ENCODE results near the gene PCCA.
"Not testable (repeated sequence)": the region's sequence is repeated elsewhere in the genome, so short reads cannot be mapped to it uniquely, and the experiment has no call there.

Gene PCCA, protein sequence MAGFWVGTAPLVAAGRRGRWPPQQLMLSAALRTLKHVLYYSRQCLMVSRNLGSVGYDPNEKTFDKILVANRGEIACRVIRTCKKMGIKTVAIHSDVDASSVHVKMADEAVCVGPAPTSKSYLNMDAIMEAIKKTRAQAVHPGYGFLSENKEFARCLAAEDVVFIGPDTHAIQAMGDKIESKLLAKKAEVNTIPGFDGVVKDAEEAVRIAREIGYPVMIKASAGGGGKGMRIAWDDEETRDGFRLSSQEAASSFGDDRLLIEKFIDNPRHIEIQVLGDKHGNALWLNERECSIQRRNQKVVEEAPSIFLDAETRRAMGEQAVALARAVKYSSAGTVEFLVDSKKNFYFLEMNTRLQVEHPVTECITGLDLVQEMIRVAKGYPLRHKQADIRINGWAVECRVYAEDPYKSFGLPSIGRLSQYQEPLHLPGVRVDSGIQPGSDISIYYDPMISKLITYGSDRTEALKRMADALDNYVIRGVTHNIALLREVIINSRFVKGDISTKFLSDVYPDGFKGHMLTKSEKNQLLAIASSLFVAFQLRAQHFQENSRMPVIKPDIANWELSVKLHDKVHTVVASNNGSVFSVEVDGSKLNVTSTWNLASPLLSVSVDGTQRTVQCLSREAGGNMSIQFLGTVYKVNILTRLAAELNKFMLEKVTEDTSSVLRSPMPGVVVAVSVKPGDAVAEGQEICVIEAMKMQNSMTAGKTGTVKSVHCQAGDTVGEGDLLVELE

DNA sequence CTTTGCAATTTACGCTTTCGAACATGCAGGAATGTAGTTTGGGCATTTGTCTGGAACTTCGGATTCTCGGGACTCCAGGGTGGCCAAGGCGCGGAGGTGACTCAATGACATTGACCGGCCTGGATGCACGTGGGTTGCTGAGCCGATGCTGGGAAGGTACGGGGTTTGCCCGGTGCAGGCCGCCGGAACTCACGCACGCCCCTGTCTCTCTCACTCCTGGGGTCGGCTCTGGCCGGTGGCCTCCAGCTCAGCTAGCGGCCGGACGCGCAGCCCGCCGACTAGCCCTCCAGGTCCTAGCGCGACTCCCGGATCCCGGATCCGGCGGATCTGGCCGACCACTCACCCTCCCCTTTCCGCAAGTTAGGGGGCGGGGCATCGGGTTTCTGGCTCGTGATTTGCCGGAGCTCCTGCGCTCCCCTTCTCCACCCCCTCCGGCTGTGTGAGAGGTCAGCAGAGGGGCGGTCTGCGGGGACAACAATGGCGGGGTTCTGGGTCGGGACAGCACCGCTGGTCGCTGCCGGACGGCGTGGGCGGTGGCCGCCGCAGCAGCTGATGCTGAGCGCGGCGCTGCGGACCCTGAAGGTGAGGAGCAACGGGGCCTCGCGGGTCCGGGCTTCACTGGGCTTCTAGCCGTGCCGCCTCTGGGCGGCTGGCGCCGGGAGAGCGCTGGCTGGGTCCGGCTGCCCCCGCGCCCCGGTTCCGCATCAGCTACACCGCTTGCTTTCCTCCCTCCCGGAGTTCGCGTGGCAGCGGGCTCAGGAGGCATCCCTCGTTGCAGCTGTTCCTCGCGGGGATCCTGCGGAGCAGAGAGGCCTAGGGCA, at the start of gene PCCA:
Gene PCCA (plus strand): TSS at position 450 of the 821 bp plus-strand sequence. CDS start 28 bp downstream, at position 478.
- DNase-seq (ENCODE audit: low read depth): peak; percentile 71

DNA sequence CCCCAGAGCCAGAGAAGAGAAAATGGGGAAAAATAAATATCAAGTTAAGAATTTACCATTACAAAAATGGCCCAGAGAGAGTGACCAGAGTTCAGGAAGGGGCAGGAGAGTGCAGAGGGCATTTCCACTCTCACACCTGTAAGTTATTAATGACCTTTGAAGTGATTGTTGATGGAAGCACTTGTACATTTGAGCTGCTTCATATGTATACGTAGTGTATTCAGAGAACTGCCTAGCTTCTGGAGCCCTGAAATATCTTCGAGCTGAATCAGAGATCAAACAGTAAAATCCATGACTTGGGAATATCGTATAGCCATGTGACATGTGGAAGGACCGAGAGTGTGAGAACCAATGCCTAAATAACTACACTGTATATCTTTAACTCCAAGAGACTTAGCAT, 49.2 kb upstream of the PCCA start:
- no peak for DNase-seq (ENCODE audit: low read depth)

DNA sequence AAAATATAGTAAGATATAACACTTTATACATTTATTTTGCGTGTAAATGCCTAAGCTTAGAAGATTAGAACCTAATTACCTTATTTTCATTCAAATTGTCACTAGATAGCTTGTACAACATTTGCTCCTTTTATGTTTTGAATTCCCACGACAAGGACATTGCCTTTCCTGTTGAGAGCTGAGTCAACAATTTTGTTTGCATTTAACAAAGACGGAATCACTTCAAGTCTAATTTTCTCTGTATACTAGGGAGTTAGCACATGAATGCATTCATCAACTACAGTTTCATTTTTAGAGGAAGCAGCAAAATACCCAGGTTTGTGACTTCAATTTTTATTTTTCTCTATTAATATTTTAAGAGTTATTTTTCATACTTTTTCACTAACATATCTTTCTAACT, 48.7 kb upstream of the PCCA start:
- DNase-seq (ENCODE audit: low read depth): no peak

DNA sequence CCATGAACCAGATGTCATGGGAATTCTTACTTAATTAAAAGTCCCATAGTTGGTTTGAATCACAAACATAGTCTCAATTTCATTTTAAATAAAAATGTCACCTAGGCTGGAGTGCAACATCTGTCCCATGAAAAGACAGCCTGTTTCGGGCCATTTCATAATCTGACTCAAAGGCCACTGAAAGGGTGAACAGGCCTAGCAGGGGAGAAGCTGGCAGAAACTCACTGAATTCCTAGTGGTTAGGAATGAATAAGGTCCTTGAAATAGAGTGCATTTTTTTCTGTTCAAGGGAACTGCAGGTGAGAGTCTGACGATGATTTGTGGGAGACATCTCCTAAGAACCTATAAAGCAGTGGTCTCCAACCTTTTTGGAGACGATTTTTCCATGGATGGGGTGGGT, 44.0 kb upstream of the PCCA start:
- no peak for DNase-seq (ENCODE audit: low read depth)

DNA sequence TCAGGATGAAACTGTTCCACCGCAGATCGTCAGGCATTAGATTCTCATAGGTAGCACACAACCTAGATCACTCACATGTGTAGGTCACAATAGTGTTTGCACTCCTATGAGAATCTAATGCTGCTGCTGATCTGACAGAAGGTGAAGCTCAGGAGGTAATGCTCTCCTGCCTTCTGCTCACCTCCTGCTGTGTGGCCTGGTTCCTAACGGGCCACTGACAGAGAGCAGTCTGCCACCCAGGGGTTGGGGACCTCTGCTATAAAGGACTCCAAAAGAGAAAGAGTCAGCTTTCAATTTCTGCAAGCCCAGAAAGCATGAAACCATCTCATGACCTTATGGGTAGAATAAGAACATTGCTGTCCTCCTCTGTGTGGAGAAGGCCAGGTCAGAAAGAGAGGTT, 43.5 kb upstream of the PCCA start:
- DNase-seq (ENCODE audit: low read depth): no peak

DNA sequence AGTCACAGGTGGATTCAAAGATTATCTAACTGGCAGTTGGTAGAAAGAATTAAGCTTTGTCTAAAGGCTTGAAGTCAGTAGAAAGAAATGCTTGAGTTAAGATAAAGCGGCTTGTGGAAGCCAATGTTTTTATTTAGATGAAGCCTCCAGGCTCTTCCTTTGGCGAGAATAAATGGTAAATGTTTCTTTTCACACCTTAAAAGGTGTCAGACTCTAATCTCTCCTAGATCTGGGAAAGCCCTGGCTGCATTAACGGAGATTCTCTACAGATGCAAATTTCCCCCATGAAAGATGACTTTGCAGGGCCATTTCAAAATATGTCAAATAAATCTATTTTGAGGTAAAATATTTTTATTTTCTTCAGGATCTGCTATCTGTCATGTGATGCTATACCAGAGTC, 37.8 kb upstream of the PCCA start:
- no peak for DNase-seq (ENCODE audit: low read depth)

DNA sequence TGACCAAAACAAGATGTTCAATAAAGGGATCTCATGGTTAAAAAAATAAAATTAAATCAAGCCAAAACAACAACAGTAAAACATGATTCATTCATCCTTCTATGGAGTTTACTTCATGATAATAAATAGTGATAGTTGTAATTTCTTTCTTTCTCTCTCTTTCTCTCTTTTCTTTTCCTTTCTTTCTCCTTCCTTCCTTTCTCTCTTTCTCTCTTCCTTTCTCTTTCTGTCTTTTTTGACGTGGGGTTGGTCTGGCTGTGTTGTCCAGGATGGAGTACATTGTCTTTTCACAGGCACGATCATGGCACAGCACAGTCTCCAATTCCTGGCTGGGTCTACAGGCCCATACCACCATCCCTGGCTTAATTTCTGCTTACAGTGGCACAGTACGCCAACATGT, 29.1 kb upstream of the PCCA start:
- no peak for DNase-seq (ENCODE audit: low read depth)

DNA sequence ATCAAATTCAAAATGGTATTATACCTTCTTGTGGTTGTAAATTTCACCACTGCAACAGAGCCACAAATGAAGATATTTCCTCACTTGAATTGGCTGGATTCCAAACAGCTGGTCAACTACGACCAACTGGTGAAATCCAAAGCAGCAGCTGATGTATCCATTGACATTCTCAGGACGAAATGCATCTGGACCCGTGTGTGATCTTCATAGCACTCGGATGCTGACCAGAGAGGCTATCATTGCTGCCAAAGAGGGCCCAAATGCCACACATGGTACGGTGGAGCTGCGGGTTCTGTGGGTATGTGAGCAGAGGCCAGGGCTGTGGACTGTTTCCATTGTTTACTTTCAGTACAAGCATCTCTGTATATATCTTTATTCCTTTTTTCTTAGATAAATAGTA, 25.6 kb upstream of the PCCA start:
- no peak for DNase-seq (ENCODE audit: low read depth)

DNA sequence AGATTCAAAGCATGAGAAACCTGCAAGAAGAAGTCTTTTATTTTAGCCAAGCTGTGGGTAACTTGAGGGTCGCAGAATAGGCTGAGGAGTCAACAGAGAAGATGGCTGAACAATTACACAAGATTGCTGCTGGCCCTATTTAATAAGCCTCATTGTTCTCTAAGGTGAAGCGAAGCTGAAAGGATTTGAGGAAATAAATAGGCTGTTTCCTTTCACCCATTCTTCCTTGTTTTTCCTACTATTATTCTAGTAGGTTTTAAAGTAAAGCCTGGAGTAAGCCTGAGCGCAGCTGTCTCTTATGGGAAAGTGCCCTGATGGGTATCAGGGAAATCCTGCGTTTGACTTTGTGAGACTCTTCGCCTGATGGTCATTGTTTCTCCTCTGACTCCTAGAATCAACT, 25.0 kb upstream of the PCCA start:
- DNase-seq (ENCODE audit: low read depth): no peak

DNA sequence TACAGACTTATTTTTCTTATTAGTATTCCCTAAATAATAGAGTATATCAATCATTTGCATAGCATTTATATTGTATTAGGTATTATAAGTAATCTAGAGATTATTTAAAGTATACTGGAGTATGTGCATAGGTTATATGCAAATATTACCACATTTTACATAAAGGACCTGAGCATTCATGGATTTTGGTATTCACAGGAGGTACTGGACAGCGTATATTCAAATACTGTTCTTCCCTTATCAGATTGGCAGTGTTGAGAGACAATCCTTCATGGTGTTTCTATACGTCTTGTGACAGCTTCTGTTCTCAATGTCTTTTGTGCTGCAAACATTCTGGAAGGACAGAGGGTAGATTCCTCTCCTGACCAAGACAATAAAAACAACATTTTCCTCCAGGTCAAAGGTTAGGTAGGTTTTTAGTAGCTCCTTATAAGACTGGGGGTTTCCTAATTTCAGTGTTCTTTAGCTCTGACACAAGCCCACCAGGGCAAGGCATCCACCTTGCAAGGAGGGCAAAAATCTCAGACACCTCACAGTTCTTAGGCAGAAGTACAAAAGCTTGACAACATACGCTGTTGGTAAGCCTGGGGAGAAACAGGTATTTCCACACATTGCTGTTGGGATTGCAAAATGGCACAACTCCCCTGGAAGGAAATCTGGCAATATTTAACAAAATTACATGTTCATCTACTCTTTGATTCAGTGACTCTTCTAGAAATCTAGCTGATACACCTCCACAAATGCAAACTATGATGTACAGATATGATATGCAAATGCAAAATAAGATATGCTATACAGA, 20.6 kb upstream of the PCCA start:
- no peak for DNase-seq (ENCODE audit: low read depth)

DNA sequence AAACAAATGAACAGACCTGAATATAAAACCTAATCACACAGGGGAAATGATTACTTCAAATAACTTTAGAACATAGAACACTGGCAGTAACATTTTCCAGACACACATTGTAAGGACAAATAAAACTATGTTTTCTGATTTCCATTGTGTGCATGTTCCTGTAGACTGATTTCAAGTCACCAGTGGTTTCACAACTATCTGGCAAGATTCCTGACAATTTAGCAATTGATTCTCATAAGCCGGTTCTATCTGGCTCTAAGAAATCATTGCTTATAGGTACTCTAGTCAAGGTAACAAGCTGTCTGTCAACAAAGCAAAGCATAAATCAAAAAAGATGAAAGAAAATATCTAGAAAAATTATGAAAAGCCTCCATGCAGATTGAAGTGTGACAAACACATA, 19.6 kb upstream of the PCCA start:
- no peak for DNase-seq (ENCODE audit: low read depth)

DNA sequence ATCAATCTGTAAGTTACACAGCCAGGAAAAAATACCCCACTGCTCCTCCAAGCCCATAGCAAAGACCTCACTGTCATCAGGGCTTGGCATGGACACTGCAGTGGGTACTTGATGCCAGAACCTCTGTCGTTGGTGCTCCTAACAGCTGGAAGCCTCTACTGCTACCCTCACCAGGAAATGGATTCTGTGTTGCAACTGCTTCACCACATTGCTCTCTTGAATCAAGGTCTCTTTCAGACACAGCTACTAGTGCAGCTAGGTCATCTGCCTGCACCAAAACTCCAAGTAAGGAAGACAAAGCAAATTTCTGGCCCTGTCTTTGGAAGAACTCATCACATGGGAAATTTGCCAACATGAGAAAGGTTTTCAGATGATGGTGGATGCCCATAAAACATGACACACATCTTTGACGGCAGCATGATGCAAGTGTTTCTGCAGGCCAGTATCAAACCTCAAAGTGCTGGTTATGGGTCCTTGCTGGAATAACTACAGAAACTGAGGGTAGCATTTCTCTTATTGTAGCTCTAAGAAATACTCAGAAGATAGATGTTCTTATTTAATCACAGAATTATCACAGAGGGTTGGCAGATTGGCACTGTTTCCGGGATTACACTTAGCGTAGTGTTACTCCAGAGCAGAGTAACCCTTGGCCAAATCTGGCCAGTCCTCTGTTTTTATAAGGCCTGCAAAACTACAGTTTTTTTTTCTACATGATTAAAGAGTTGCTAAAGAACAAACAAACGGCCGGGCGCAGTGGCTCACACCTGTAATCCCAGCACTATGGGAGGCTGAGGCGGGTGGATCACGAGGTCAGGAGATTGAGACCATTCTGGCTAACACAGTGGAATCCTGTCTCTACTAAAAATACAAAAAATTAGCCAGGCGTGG, 12.9 kb upstream of the PCCA start:
- DNase-seq (ENCODE audit: low read depth): no peak

DNA sequence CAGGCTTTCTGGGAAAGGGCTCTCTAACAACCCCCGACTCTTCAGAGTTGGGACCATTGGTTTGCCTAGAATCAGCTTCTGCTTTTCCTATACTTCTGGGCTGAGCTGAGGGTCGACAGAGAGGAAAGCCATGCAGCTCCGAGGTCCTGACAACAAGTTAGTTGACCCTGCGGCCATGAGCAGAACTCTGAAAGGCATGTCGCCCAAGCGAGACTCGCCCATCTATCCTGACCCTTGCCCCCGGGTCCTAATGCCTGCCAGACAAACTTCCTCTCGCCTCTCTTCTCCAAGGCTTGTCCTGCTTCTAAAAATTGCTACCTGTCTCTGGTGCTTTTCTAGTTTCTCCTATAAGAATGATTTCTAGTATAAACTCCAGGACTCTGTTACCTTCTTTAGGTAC, 9.9 kb upstream of the PCCA start:
- DNase-seq (ENCODE audit: low read depth): not testable (repeated sequence)

DNA sequence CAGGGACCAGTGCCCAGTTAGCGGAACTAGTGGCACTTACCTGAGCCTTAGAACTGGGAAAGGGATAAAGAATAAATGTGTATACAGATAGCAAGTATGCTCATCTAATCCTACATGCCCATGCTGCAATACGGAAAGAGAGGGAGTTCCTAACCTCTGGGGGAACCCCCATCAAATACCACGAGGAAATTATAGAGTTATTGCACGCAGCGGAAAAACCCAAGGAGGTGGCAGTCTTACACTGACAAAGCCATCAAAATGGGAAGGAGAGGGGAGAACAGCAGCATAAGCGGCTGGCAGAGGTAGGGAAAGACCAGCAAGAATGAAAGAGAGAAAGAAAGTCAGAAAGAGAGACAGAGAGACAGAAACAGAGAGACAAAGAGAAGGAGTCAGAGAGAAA, 5.5 kb upstream of the PCCA start:
- DNase-seq (ENCODE audit: low read depth): not testable (repeated sequence)

DNA sequence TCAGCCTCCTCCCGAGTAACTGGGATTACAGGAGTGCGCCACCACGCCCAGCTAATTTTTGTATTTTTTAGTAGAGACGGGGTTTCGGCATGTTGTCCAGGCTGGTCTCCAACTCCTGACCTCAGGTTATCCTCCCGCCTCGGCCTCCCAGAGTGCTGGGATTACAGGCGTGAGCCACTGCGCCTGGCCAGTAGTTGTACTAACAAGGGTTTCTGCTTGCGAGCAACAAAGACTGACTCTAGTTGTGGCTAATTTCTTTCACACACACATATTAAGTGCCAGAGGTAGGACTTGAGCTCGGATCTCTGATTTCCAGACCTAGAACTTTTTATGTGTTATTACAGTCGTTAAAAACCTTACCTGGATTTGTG, 635 bp upstream of the PCCA start:
- DNase-seq (ENCODE audit: low read depth): no peak

DNA sequence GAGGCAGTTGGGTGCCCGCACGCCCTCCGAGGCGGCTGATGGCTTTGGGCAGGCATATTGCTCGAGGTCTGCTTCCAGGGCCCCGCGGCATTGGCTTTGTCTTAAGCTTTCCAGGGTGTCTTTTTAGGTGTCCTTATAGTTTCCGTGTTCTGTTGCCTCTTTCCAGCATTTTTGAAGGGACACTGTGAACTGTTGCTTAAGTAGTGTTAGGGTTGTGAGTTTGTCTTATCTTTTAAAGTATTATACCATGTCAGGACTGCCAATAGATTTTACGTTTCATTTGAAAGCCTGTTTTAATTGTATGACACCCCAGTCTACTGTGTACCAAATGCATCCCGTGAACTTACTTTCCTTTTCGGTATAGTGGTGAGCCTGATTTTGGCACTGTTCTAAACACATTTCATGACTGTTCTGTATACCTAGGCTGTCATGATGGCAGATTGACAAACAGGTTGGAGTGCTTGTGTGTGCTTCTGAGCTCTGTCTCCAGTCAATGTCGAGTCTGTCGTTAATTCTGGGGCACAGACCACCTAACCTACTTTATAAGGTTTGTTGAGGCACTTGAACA, 656 bp downstream of the PCCA start:
- no peak for DNase-seq (ENCODE audit: low read depth)

DNA sequence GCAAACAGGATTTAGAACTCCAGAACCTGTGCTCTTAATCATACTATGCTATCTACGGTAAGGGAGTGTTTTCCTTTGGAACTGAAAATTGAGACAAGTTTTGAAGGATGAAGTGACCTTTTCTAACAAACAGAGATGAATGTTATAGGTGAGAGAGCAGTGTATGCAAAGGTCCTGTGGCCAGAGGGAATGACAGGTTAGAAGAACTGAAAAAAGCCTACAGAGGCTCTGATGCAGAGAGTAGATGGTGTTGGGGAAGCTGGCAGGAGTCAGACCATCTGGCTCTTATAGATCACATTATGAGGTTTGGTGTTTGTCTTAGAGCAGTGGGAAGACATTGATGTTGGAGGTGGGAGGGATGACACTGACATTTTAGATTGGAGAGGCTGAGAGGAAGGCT, 2.0 kb downstream of the PCCA start:
- no peak for DNase-seq (ENCODE audit: low read depth)

DNA sequence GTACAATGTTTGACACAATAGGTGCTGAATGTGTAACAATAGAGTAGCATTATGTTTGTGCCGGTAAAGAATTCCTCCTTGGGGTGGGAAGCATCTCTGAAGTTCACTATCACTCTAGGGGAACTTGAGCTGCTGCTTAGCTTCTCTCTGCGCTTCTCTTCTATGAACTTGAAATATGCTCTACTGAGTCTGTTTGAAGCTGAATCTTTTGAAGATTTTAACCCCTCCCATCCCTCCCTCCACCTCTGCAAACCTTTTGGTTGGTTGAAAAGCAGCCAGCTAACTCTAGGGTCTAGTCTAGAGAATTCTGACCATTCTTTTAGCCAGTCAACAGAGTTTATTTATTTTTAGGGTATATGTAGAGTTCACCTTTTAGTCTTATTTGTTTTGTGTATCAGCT, 2.5 kb downstream of the PCCA start:
- DNase-seq (ENCODE audit: low read depth): no peak

DNA sequence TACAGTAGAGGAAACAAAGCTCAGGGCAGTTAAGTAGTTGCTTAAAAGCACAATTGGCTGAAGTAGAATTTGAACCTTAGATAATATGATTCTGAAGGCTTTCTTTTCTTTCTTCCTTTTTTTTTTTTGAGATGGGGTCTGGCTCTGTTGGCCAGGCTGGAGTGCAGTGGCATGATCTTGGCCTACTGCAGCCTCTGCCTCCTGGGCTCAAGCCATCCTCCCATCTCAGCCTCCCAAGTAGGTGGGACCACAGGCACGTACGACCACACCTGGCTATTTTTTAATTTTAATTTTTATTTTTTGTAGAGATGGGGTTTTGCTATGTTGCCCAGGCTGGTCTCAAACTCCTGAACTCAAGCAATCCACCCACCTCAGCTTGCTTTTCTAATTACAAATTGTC, 3.4 kb downstream of the PCCA start:
- not testable (repeated sequence) for DNase-seq (ENCODE audit: low read depth)

DNA sequence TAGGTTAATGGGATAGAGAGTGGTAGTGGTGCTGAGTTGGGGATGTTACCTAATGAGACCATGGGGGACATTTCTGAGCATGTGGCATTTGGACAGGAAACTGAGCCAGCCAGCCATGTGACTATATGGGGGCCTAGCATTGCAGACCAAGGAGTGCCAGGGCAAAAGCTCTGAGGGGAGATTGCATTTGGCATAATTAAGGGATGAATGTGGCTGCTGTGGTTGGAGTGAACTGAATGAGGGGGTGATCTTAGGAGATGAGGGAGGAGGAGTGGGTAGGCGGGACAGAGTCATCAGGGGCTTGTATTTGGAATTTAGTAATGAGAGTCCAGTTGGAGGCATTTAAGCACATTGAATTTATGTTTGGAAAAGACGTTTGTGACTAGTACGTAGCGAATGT, 6.6 kb downstream of the PCCA start:
- DNase-seq (ENCODE audit: low read depth): no peak

DNA sequence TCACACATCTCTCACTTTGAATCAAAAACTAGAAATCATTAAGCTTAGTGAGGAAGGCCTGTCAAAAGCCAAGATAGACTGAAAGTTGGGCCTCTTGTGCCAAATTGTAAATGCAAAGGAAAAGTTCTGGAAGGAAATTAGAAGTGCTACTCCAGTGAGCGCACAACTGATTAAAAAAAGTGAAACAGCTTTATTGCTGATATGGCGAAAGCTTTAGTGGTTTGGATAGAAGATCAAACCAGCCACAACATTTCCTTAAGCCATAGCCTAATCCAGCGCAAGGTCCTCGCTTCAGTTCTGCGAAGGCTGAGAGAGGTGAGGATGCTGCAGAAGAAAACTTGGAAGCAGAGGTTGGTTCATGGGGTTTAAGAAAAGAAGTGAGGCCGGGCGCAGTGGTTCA, 7.6 kb downstream of the PCCA start:
- DNase-seq (ENCODE audit: low read depth): no peak

Measured in GM04503 (cell line).